HG02973 (cell line): ENCODE data around the gene GABBR2.

ENCODE experiments used
- ATAC-seq: cut with Tn5 transposase; IDR thresholded peaks from one replicate; pipeline ENCODE4 v1.9.1; 2021; ENCODE audit warnings: moderate library complexity; ENCODE audit not compliant: unreplicated experiment

Gene GABBR2

DNA sequence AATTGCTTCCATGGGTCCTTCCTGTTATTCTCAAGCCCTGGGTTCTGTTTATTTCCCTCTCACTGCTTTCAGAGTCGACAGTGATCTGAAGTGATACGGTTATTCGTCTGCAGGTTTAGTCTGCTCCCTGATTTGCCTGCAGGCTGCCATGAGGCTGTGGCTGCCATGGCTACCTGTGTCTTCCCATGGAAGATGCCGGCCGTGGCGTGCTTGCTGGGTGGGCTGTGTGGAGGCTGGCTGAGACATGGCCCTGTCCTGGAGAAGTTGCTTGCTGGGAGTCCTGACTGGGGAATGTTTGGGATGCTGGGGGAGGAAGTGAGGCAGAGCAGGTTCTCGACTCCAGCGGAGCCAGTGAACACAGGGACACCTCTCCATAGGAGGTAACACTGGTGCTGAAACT lies 349.2 kb downstream of the GABBR2 start:
- ATAC-seq, result no peak

DNA sequence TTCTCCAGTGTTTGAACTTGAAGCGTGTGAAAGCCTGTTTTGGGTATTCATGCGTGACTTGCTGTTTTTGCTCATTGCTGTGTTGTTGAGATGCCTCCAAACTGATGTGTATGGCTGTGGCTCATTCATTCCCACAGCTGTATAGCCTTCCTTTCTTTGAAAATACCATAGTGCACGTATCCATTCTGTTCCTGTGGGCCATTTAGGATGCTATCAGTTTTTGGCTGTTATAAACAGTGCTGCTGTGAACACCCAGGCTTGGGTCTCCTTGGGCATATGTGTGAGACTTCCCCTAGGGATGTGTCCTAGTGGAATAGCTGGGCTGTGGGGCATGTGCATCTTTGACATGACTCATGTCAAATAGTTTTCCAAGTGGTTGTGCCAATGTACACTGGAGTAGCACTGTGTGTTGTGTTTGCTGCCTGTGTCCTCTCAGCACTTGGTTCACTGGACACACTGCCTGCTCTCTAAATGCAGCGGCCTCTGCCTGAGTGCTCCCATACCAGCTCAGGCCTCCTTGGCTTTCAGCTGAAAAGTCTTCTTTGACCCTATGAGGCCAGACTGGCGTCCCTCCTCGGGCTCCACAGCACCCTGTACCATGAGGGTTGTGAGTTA lies 350.7 kb downstream of the GABBR2 start:
- ATAC-seq, result no peak

DNA sequence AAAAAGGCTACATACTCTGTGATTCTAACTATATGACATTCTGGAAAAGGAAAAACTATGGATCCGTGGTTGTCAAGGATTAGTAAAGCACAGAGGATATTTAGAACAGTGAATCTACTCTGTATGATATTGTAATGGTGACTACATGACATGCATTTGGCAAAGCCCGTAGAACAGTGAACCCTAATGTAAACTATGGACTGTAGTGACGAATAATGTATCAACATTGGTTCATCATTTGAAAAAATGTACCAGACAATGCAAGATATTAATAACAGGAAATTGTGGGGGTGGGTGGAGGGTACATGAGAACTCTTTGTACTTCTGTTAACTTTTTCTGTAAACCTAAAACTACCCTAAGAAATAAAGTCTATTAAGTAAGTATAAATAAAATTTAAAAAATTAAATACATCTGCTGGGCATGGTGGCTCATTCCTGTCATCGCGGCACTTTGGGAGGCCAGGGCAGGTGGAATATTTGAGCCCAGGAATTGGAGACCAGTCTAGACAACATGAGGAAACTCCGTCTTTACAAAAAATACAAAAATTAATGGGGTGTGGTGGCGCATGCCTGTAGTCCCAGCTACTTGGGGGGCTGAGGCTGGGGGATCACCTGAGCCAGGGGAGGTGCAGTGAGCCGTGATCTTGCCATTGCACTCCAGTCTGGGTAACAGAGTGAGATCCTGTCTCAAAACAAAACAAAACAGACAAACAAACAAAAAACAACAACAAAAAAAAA lies 351.6 kb downstream of the GABBR2 start:
- no peak for ATAC-seq

DNA sequence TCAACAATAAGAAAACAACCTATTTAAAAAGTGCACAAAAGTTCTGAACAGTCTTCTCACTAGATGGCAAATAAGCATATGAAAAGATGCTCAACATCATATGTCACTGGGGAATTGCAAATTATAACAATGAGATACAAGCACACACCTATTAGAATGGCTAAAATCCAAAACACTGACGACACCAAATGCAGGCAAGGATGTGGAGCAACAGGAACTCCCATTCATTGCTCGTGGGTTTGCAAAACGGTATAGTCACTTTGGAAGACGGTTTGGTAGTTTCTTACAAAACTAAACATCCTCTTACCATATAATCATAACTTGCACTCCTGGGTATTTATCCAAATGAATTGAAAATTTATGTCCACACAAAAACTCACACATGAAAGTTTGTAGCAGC lies 352.4 kb downstream of the GABBR2 start:
- no peak for ATAC-seq

DNA sequence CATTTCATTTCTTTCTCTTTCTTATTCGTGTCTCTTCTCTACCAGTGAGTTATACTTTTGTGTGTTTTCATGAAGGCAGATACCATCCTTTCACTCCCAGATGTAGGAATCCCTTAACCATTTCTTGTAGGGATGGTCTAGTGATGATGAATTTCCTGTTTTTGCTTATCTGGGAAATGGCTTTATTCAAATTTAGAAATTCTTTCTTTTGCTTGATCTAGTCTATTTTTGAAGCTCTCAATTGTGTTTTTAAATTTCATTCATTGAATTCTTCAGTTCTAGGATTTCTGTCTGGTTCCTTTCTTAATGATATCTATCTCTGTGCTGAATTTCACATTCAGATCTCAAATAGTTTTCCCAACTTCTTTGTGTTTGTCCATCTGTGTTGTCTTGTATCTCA lies 357.4 kb downstream of the GABBR2 start:
- no peak for ATAC-seq

DNA sequence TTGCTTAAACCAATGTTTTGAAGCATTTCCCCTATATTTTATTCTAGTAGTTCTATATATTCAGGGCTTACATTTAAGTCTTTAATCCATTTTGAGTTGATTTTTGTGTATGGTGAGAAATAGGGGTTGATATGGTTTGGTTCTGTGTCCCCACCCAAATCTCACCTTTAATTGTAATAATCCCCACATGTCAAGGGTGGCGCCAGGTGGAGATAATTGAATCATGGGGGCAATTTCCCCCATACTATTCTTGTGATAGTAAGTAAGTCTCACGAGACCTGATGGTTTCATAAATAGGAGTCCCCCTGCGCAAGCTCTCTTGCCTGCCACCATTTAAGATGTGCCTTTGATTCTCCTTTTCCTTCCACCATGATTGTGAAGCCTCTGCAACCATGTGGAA lies 361.1 kb downstream of the GABBR2 start:
- no peak for ATAC-seq

DNA sequence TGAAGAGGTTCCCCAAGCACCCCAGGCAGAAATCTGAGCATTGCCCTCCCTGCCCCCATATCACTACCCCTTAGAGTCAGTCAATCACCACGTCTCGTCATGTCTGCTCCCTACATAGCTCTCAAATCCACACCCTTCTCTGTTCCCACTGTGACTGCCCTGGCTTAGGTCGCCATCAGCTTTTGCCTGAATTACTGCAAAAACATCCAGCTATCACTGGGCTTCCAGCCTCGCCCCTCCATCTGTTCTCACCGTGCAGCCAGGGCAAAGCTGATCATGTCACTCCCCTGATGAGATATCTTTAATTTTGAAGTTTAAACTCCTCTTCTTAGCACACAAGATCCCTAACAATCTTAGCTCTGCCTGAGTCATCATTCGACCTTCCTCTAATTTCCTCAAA lies 363.7 kb downstream of the GABBR2 start:
- ATAC-seq, result no peak

DNA sequence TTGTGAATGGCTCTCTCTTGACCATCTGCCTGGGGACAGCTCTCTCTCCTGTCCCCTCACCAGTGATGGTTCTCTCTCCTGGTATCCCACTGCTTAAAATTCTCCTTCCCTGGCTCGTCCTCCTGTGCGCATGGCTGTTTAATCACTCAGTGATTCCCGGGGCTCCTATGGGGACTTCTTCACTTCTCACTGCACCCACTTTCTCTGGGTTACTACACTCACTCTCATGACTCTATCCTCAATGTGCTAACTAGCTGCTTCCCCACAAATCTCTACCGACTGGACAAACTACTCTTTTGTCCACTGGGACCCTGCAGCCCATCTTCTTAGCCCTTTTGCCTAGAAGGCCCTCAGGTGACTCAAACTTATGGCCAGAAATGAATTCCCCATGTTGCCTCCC lies 364.2 kb downstream of the GABBR2 start:
- ATAC-seq, result no peak

DNA sequence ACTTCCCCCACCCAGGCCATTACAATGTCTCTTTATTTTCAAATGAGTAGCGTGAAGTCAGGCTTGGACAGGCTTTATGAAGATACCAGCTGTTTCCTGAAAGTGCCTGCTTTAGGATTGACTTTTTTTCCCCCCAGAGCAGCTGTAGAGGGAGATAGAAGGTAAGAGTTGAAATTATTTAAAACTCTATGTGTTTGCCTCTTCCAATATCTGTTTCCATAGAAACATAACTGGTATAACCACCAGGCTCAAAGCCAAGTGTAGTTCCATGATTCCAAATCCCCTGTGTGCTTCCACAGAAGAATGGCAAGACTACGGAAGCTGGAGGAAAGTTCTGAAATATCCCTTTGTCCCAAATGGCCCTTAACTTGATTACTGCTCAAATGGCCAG lies 365.9 kb downstream of the GABBR2 start:
- no peak for ATAC-seq

DNA sequence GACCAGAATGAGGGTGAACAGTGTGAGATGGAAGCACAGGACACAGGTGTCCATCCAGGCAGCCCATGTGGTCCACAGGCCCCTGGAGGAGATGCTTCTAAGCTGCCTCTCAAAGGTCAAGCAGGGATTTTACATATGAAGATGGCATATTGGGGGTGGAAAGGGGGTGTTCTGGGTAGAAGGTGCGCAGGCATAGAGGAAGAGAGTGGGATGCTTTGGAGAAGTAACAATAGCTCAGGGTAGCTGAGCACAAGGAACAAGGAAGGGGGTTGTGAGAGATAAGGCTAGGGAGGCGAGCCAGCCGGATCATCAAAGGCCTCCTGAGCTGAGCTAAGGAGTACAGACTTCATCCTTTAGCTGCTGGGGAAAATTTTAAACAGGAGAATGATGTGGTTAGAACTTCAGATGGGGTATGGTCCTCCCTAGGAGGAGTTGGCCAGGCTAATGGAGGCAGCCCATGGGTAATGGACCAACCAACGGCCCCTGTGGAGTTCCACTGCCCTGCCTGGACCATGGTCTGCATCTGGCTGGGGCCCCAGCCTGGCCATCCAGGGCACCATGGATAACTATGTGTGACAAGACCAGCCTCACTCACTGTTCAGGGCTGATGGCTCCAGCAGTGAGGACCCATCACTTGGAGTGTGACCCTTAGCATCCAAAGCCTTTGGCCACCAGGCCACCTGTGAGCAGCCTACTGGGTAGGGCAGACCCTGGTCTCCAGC lies 366.5 kb downstream of the GABBR2 start:
- no peak for ATAC-seq

DNA sequence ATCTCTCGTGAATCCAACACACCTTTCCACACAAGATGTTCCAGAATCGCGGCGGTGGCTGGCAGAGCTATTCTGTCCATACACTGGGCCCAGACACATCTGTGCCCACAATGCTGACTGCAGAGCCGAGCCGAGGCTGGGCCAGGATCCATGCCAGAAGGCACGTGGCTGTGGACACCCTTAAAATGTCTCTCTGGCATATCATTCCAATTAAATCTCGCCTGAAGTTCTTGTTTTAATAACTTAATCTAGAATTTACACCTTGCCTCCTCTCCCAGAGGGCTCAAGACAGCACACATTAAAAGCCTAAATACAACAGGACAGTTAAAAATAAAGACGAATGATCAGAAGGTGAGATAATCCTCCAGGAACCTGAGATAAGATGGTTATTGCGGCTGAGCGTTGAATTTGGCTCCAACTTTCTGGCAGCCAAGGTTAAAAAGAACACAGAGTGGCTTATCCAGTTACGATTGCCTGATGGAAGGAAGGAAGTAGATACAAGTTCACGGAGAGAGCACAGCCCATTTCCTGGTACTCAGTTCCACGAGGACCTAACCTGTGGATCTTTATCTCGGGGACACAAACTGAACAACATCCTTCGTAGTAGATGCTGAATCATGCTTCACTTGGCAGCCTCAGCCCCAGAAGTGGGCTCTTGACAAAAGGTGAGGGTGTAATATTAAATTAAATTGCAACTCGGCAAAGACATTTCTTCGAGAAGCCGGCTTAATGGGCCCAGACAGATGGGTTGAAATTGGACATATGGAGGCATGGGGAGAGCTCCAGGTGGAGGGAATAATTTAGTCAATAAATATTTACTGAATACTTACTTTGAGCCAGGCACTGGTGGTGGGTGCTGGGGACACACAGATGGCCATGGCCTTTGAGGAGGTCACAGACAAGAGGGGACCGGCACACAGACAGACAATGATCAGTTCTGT lies 367.3 kb downstream of the GABBR2 start:
- no peak for ATAC-seq

DNA sequence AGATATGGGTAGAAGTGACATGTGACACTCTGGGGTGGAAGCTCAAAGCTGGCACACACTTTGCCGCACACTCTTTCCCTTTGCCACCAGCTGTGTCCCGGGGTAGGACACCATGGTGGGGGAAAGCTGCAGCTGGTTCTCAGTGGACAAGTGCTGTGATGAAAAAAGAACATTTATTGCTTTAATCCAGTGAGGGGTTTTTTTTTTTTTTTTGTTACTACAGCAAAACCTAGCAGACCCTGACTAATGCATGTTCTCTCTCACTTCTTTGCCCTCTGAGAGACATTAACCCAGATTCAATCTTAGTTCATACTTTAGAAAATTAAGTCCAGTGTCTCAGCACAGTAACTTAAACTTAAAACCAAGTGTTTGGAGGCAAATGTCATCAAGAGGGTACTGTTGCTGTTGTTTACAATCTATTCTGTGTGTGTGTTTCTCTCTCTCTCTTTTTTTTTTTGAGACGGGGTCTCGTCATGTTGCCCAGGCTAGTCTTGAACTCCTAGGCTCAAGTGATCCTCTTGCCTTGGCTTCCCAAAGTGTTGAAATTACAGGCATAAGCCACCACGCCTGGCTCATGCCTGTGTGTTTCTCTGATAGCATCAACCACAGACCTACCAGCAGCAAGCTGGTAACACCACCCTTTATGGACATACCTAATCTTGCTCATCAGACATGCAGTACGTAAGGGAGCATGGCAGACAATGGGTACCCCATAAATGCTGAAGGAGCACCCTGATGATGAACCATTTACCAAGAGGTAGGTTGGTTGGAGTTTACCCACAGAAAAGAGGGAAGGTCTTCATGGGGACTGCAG lies 368.5 kb downstream of the GABBR2 start:
- no peak for ATAC-seq

DNA sequence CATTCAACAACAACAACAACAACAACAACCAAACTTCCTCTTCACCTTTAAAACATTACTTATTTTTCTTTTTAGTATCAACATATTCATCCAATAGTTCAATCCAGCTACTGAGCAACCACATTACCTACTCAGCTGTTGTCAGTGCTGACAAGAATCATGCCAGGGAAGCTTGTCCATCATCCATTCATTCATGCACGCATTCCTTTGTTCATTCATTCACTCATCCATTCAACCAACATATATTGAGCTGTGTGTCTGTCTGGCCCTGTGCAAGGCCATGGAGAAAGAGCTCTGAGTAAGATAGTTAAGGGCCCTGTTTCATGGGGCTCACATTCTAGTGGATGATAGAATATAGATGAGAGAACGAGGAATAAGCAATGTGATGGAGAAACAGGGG lies 373.1 kb downstream of the GABBR2 start:
- no peak for ATAC-seq

DNA sequence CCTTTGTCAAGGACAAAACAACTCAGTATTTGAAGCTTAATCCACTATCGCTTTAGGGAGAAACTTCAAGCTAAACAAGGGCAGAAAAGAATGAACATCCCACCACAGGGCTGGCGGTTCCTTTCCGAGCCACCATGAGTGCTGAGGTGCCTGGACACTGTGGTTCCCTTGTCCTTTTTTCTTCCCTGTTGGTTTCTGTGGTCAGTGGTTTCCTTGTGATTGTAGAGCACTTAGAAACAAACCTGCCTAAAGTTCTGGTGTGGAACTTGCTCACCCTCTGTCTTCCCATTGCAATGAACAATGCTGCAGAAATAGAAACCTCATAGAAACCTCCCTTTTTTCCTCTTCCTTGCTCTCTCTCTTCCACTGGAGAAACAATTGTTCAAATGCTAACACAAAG lies 373.9 kb downstream of the GABBR2 start:
- no peak for ATAC-seq

DNA sequence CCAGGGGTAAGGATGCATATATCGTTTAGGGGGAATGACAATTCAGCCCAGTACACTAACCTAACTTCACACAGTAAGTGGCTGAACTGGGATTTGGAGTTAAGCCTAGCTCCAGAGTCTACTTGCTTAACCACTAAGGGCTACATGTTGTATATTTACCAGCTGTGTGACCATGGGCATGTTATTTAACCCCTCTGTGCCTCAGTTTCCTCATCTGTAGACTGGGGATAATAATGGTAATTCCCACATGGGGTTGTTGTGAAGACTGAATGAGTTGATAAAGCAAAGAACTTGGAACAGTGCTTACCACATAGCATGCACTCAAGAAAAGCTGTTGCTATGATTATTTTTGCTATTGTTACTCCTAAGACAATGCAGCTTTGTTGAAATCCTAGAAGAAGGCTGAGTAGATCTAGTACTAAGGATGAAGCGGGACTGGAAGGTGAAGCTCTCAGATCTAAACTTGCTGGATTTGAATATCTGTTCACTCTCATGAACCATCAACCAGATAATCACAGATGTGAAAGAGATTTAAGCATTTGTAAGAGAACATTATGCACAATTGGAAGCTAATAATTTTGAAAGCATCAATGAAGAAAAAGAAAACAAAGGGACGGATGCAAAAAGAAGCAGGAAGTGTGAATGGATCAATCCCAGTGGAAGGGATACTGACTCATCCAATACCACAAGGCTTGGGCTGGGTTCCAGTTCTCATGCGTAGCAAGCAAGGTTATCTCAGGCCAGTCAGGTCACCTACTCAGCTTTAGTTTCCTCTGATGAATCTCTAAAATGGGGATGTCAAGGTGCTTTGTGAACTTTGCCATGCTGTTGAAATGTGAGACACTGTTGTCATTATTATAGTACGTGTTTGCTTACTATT lies 374.8 kb downstream of the GABBR2 start:
- ATAC-seq, result no peak

DNA sequence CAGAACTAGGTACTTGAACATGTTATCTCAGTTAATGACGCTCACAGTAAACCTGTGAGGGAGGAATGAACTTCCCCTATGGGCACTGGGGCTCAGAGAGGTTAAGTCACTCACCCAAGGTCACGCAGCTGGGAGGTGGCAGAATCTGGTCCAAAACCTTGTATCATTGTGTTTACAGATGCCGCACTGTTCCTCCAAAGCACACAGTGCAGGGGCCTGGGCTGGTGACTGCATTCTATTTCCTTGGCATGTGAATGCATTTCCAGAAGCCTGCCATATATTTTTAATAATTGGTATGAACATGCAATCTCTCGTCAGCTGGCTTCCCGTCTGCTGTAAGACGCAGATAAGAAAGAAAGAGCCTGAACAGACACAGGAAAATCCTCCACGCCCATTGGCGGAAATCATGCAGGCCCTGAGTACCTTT lies 376.3 kb downstream of the GABBR2 start:
- ATAC-seq, result no peak

DNA sequence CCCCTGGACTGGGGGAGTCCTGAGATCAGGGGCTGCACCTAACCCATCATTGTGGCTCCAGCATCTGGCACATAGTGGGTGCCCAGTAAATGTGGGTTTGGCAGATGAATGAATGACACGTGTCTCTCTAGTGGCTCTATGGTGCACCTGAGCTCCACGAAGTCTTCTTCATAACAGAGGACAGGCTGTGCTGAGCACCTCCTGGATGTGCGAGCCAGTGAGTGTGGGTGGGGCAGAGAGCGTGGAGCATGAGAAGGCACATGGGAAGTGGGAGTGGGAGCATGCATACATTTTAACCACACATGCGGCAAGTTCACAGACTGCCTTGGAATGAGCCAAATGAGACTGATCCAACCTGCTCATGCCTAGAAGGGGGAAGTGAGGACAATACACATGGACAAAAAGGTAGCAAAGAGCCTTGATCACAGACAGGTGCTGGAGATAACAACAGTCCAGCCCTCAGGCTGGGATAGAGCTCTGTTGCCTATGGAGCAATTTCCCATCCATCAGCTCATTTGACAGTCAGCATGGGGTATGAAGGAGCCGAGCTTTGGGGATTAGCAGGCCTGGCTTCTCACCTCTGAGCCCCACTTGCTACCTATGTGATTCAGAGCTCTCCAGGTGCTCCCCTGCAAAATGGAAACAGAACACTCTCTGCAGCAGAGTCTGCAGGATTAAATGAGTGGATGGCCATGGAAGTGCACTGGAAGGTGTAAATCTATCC lies 377.0 kb downstream of the GABBR2 start:
- no peak for ATAC-seq

DNA sequence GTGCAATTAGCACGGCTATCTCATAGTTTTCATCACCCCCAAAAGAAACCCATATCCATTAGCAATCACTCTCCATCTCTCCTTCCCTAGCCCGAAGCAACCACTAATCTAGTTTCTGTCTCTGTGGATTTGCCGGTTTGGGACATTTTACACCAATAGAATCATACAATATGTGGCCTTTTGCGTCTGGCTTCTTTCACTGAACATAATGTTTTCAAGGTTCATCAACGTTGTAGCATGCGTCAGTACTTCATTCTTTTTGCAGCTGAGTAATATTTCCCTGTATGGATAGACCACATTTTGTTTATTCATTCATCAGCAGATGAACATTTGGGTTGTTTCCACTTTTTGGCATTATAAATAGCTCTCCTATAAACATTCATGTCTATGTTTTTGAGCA lies 377.9 kb downstream of the GABBR2 start:
- no peak for ATAC-seq

DNA sequence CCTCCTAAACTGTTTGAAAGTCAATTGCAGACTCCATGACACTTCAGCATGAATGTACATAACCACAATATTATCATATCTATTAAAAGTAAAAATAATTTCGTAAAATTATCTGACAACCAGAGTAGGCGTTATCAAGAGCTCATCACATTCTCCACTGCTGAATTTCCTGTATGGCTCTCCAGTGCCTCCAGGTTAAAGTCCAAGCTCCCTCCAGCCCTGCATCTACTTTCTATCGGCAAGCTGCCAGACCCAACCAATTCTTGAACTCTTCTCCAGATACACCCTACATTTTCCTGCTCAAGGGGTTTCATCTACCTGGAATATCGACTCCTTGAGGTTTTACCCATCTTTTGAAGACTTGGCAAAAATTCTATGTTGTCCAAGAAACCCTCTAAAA lies 378.8 kb downstream of the GABBR2 start:
- no peak for ATAC-seq
